ENCODE results near the gene CHRNA1.

DNA sequence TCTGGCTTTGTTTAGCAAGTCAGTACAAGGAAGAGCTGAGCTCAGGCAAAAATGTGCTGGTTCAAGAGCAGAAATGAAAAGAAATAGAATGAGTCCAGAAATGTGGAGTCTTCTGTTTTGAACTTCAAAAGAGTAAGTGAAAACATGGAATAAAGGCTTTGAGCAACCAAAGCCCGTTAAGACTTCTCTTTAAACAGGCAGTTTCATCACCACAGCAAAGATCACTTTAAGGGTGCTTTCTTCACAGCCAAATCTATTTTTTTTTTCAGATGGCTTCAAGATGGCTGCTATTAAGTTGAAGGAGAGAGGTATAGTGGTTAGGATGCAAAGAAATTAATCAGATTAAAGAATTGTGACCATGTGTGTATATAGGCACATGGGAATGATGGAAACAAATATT lies 2.0 kb upstream of the CHRNA1 start:
- TF ChIP-seq, protein P1, sequence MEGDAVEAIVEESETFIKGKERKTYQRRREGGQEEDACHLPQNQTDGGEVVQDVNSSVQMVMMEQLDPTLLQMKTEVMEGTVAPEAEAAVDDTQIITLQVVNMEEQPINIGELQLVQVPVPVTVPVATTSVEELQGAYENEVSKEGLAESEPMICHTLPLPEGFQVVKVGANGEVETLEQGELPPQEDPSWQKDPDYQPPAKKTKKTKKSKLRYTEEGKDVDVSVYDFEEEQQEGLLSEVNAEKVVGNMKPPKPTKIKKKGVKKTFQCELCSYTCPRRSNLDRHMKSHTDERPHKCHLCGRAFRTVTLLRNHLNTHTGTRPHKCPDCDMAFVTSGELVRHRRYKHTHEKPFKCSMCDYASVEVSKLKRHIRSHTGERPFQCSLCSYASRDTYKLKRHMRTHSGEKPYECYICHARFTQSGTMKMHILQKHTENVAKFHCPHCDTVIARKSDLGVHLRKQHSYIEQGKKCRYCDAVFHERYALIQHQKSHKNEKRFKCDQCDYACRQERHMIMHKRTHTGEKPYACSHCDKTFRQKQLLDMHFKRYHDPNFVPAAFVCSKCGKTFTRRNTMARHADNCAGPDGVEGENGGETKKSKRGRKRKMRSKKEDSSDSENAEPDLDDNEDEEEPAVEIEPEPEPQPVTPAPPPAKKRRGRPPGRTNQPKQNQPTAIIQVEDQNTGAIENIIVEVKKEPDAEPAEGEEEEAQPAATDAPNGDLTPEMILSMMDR (IDR thresholded peaks at IDR 0.05; ENCODE audit: poor library complexity, severe bottlenecking): no peak
- TF ChIP-seq, protein P2, sequence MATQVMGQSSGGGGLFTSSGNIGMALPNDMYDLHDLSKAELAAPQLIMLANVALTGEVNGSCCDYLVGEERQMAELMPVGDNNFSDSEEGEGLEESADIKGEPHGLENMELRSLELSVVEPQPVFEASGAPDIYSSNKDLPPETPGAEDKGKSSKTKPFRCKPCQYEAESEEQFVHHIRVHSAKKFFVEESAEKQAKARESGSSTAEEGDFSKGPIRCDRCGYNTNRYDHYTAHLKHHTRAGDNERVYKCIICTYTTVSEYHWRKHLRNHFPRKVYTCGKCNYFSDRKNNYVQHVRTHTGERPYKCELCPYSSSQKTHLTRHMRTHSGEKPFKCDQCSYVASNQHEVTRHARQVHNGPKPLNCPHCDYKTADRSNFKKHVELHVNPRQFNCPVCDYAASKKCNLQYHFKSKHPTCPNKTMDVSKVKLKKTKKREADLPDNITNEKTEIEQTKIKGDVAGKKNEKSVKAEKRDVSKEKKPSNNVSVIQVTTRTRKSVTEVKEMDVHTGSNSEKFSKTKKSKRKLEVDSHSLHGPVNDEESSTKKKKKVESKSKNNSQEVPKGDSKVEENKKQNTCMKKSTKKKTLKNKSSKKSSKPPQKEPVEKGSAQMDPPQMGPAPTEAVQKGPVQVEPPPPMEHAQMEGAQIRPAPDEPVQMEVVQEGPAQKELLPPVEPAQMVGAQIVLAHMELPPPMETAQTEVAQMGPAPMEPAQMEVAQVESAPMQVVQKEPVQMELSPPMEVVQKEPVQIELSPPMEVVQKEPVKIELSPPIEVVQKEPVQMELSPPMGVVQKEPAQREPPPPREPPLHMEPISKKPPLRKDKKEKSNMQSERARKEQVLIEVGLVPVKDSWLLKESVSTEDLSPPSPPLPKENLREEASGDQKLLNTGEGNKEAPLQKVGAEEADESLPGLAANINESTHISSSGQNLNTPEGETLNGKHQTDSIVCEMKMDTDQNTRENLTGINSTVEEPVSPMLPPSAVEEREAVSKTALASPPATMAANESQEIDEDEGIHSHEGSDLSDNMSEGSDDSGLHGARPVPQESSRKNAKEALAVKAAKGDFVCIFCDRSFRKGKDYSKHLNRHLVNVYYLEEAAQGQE (IDR thresholded peaks at IDR 0.05; ENCODE audit: borderline replicate concordance): no peak
- TF ChIP-seq EP300 (conservative IDR thresholded peaks at IDR 0.05; ENCODE audit: poor library complexity, severe bottlenecking): no peak
- TF ChIP-seq TAF1 (IDR thresholded peaks at IDR 0.05; ENCODE audit: low read depth): no peak
- no peak for TF ChIP-seq POLR2AphosphoS5 (IDR thresholded peaks at IDR 0.05)
- no peak for TF ChIP-seq EZH2 (IDR thresholded peaks at IDR 0.05; ENCODE audit: borderline replicate concordance, insufficient read depth, low read length, poor library complexity, severe bottlenecking)
- TF ChIP-seq MXI1 (conservative IDR thresholded peaks at IDR 0.05; ENCODE audit: poor library complexity, severe bottlenecking): no peak
- no peak for TF ChIP-seq RAD21 (conservative IDR thresholded peaks at IDR 0.05)
- TF ChIP-seq SMC3 (conservative IDR thresholded peaks at IDR 0.05; ENCODE audit: poor library complexity): no peak

All from neural cell (in vitro differentiated cells).